ENCODE data around the gene EMID1.

Gene EMID1

DNA sequence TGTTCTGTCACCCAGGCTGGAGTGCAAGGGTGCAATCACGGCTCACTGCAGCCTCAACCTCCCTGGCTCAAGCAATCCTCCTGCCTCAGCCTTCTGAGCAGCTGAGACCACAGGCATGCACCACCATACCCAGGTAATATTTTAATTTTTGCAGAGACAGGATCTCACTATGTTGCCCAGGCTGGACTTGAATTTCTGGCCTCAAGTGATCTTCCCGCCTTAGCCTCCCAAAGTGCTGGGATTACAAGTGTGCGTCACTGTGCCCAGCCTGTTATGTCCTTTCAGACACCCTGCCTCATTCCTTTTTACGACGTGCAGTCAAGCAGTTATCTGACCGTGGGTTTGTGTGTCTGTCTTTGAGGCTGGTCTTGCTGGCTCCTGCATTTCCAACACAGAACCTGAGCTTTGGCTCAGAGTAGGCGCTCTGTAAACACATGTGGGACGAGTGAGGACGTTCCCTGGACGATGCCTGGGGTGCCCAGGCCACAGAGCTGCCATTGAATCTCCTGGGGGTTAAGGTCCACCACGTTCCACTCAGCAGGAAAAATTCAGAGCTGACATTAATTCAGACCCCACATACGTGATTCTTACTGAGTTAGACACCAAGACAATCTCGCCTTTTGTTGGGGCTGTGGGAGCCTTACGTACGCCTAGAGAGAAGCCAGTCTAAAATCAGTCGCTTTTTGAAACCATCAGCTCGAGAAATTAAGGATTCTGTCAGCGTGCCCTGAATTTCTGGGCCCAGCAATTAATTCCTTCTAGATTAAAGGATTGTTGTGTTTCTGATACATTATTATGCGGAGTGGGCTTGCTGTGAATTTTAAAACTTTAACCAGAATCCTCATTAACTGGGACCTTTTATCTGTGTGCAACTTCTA lies 21.5 kb upstream of the EMID1 start:
- Mint-ChIP-seq H3K4me1 (ENCODE audit: low read depth in 2 of 2) (no peaks in the 10 kb centered on the region), H3K9me3 (no peaks in the 10 kb centered on the region), H3K27ac (no peak overlapping the region), H3K27me3 (peaks cover 0 to 6% of the 10 kb centered on the region in 2 donors), H3K36me3 (ENCODE audit: insufficient read depth) (no peaks in the 10 kb centered on the region), H3K4me3 (no peak overlapping the region)
- ATAC-seq (replicated peaks): no peak
- no peak for DNase-seq

DNA sequence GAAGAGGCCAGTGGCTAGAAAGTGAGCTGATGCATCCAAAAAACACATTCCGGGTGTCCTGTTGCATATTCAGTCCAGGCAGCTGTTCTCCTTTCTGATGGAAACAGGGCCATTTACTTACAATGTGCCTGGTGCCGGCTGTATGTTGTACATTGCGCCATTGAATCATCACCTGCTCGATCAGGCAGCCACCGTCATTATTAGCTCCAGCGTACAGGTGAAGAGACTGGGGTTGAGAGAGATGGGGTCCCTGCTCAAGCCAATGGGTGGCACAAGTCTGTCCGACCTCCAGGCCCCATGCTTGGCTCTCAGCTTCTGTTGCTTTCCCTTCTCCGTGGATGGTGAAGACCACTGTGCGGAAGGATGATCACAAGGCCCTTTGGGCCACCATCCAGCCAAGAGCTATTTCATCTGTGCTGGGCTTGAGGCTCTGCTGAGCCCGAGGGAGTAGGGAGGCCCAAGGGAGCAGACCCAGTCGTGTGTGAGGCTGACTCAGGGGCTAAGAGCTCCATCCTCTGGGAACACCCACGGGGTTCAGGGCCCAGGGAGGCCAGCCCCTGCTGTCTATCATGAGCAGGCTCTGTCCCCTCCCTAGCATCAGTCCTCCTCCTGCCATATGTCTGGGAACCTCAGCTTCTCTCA lies 20.7 kb upstream of the EMID1 start:
- Mint-ChIP-seq H3K36me3 (ENCODE audit: insufficient read depth) (no peaks in the 10 kb centered on the region), H3K9me3 (no peaks in the 10 kb centered on the region), H3K4me1 (ENCODE audit: low read depth in 2 of 2) (no peaks in the 10 kb centered on the region), H3K4me3 (no peak overlapping the region), H3K27ac (no peak overlapping the region), H3K27me3 (peaks cover 0 to 6% of the 10 kb centered on the region in 2 donors)
- DNase-seq: no peak
- no peak for ATAC-seq (replicated peaks)

DNA sequence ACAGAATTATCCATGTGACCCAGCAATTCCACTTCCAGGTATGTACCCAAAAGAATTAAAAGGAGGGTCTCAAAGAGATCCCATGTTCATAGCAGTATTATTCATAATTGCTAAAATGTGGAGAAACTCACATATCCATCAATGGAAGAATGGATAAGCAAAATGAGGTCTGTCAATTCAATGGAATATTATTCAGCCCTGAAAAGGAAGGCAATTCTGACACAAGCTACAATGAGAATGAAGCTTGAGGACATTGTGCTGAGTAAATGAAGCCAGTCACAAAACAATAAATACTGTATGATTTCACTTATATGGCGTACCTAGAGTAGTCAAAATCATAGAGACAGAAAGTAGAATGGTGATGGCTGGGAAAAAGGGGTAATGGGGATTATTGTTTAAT lies 19.4 kb upstream of the EMID1 start:
- ATAC-seq (replicated peaks) (no peak), DNase-seq (no peak)
- H3K4me1 Mint-ChIP-seq (ENCODE audit: low read depth in 2 of 2): no peaks in the 10 kb centered on the region
- H3K9me3 Mint-ChIP-seq: no peaks in the 10 kb centered on the region
- no peaks in the 10 kb centered on the region for H3K36me3 Mint-ChIP-seq (ENCODE audit: insufficient read depth)
- no peak overlapping the region for H3K4me3 Mint-ChIP-seq
- H3K27ac Mint-ChIP-seq: no peak overlapping the region
- peaks cover 0 to 6% of the 10 kb centered on the region in 2 donors for H3K27me3 Mint-ChIP-seq

DNA sequence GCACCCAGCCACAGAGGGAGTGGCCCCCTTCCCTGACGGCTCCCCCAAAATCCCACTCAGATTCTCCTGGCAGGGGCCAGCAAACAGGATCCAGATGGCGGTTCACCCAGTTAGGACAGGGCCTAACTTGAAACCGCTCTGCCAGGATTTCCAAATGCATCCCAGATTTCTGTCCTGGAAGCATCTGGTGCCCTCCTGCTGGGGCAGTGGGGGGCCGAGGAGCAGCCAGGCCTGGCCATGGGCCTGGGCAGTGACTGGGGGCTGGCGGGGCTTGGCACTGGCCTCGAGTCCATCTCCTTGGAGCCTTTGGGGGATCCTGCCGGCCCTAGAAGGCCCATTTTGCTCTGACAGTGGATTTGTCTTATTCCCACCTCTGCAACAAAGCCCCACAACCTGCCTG lies 17.9 kb upstream of the EMID1 start:
- no peak overlapping the region for H3K27ac Mint-ChIP-seq
- ATAC-seq (replicated peaks) (no peak), DNase-seq (no peak)
- no peaks in the 10 kb centered on the region for H3K4me1 Mint-ChIP-seq (ENCODE audit: low read depth in 2 of 2)
- no peaks in the 10 kb centered on the region for H3K36me3 Mint-ChIP-seq (ENCODE audit: insufficient read depth)
- H3K27me3 Mint-ChIP-seq: peaks cover 0 to 6% of the 10 kb centered on the region in 2 donors
- H3K4me3 Mint-ChIP-seq: no peak overlapping the region
- no peaks in the 10 kb centered on the region for H3K9me3 Mint-ChIP-seq

DNA sequence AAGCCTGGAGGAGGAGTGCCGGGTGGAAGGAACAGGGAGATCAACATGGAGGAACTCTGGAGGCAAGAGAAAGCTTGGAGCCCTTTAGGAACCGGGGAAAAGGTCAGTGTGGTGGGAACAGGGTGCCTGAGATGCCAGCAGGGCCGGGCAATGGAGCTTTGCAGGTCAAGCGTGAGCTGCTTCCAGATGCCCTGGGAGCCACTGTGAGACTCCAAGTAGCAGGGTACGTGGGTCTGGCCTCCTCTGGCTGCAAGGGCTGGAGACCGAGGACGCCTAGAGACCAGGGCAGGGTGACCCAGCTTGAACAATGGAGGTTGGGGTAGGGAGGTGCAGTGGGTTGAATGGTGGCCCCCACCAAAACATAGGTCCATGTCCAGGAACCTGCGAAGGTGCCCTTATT lies 15.6 kb upstream of the EMID1 start:
- H3K36me3 Mint-ChIP-seq (ENCODE audit: insufficient read depth): no peaks in the 10 kb centered on the region
- DNase-seq: no peak
- ATAC-seq (replicated peaks): no peak
- no peak overlapping the region for H3K27ac Mint-ChIP-seq
- no peaks in the 10 kb centered on the region for H3K9me3 Mint-ChIP-seq
- no peak overlapping the region for H3K4me3 Mint-ChIP-seq
- H3K4me1 Mint-ChIP-seq (ENCODE audit: low read depth in 2 of 2): no peaks in the 10 kb centered on the region
- peaks cover 0 to 6% of the 10 kb centered on the region in 2 donors for H3K27me3 Mint-ChIP-seq

DNA sequence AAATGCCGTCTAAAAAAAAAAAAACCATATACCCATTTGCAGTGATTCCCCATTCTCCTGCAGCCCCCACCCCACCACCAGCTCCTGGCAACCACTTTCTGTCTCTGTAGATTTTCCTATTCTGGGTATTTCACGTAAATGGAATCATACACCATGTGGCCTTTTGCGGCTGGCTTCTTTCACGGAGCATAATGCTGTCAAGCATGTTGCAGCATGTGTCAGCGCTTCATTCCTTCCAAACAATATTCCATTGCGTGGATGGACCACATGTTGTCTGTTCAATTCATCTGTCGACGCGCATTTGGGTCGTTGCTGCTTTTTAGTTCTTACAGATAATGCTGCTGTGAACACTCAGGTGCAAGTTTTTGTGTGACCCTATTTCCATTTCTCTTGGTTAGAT lies 14.8 kb upstream of the EMID1 start:
- Mint-ChIP-seq H3K27ac (no peak overlapping the region), H3K4me3 (no peak overlapping the region), H3K27me3 (peaks cover 0 to 6% of the 10 kb centered on the region in 2 donors), H3K9me3 (no peaks in the 10 kb centered on the region), H3K36me3 (ENCODE audit: insufficient read depth) (no peaks in the 10 kb centered on the region), H3K4me1 (ENCODE audit: low read depth in 2 of 2) (no peaks in the 10 kb centered on the region)
- no peak for DNase-seq
- ATAC-seq (replicated peaks): no peak

DNA sequence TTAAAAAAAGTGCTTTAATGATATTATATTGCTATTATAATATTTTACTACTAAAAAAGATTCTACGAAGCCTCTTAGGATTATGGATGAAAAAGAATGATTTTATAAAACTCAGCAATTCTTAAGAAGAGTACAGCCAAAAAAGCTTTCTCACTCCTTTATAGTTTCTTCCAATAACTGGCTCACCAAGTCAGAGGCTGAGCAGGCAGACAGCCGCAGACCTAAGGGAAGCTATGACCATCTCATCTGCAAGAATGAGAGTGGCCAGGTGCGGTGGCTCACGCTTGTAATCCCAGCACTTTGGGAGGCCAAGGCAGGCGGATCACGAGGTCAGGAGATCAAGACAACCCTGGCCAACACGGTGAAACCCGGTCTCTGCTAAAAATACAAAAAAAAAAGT lies 12.7 kb upstream of the EMID1 start:
- peaks cover 2% of the 10 kb centered on the region for H3K36me3 Mint-ChIP-seq (ENCODE audit: insufficient read depth)
- no peak overlapping the region for H3K27ac Mint-ChIP-seq
- ATAC-seq (replicated peaks) (no peak), DNase-seq (no peak)
- H3K4me1 Mint-ChIP-seq (ENCODE audit: low read depth in 2 of 2): no peaks in the 10 kb centered on the region
- H3K9me3 Mint-ChIP-seq: no peaks in the 10 kb centered on the region
- no peak overlapping the region for H3K4me3 Mint-ChIP-seq
- H3K27me3 Mint-ChIP-seq: peaks cover 0 to 6% of the 10 kb centered on the region in 2 donors

DNA sequence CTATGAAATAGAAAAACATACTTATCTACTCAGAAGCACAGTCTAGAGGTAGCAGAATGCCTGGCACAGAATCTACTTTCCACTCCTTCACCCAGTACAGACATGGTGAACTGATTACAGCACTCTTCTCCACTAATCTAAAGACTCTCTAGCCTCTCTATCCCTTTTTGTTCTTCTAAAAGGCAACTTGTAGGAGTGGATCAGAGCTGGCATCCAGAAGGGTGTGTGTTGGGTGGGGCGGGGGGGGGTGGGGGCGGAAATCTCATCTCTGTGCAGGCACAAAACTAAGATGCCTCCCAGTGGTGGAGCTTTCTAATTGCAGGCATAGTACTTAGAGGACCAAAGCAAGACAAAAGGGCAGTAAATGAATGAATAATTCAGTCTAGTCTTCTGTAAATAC lies 11.5 kb upstream of the EMID1 start:
- Mint-ChIP-seq H3K27ac (no peak overlapping the region), H3K36me3 (ENCODE audit: insufficient read depth) (peaks cover 4% of the 10 kb centered on the region)
- no peak for ATAC-seq (replicated peaks)

DNA sequence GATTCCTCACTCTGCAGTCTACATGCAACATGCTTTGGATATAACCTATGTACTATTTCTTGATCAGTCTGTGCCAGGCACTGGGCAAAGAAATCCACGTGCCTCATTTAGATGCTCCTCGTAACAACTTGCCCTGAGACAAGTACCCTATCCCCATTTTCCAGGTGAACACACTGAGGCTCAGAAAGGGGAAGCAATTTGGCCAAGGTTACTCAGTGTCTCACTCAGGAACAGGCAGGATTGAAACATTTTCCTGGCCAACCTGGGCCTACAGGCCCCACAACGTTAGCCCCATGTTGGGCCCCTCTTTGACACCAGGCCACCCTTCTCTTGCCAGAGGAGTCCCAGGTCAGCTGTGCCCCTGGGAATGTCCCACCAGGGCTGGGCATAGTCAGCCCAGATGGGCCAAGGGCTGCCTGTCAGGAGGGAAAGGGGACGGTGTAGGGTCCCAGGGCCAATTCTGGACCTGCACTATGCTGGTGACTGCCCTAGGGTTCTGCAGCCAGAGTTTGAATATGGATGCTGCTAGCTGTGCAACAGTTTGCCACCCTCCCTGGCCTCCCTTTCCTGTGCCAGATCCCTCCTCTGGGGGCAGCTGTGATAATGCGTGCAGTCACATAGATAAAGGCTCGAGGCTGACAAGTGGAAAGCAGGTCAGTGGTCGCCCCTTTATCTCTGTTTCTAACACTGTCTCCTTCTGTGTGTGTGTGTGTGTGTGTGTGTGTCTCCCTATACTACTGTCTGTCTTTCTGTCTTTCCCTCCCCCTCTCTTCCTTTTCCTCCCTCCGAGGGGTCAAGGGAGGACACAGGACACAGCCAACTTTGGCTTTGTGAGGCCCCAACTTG lies 10.4 kb upstream of the EMID1 start:
- Mint-ChIP-seq H3K4me1 (ENCODE audit: low read depth in 2 of 2) (no peaks in the 10 kb centered on the region), H3K27ac (no peak overlapping the region), H3K36me3 (ENCODE audit: insufficient read depth) (peaks cover 4% of the 10 kb centered on the region), H3K4me3 (no peak overlapping the region), H3K9me3 (no peaks in the 10 kb centered on the region), H3K27me3 (no peaks in the 10 kb centered on the region)
- ATAC-seq (replicated peaks): no peak
- DNase-seq: no peak

More for the DNA sequence above, 11.5 kb upstream of the EMID1 start:
- Mint-ChIP-seq H3K4me3 (no peak overlapping the region), H3K27me3 (no peaks in the 10 kb centered on the region), H3K9me3 (no peaks in the 10 kb centered on the region), H3K4me1 (ENCODE audit: low read depth in 2 of 2) (no peaks in the 10 kb centered on the region)
- DNase-seq: no peak

DNA sequence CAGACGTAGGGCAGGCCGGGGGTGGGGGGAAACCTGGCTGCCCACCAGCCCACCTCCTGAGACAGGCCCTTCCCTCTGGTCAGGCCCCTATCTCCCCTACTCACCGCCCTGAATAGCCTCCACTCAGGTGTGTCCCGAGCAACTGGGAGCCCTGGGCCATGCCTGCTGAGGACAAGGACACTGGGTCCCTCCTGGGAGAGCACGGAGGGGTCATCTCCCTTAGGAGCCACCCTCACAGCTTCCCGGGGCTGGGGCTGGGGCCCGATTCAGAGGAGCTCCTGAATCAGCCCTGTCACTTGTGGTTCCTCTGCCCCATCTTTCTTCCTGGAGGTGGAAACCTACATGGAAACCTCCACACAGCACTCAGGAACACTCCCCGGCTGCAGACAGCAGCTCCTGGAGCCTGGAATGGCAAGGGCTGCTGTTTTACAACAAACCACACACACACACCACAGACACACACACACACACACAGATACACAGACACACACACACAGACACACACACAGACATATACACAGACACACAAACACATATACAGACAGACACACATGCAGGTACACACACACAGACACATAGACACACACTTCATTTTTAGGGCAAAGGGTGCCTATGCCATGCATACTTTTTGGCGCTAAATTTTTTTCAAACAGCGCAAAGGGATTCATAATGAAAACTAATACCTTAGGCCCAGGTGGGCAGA lies 9.6 kb upstream of the EMID1 start:
- Mint-ChIP-seq H3K36me3 (ENCODE audit: insufficient read depth) (peaks cover 4% of the 10 kb centered on the region), H3K27me3 (no peaks in the 10 kb centered on the region), H3K27ac (no peak overlapping the region), H3K4me1 (ENCODE audit: low read depth in 2 of 2) (peaks cover 0 to 2% of the 10 kb centered on the region in 2 donors), H3K4me3 (no peak overlapping the region), H3K9me3 (no peaks in the 10 kb centered on the region)
- ATAC-seq (replicated peaks) (no peak), DNase-seq (no peak)

DNA sequence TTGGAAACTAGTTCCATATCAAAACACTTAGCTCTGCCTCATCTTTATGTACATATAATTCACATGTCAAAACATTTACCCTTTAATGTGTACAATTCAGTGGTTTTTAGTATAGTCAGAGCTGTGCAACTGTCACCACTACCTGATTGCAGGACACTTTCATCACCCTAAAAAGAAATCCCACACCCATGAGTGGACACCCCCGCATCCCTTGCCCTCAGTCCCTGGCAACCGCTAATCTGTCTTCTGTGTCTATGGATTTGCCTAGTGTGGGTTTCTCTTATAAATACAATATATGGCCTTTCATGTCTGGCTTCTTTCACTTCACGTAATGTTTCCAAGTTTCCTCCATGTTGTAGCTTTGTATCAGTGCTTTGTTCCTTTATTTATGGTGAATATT lies 8.6 kb upstream of the EMID1 start:
- H3K36me3 Mint-ChIP-seq (ENCODE audit: insufficient read depth): peaks cover 4% of the 10 kb centered on the region

DNA sequence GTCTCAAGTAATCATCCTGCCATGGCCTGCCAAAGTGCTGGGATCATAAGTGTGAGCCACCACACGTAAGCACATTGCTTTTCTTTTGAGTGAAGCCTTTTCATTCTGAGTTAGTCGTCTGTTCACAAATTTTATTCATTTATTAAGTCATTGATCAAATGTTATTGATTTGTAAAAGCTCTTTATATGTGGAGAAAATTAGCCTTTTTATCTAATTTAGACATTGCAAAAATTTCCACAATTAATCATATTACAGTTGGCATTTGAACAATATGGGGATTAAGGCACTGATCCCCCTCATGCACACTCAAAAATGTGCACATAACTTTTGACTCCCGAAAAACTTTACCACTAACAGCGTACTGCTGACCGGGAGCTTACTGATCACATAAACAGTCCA lies 7.5 kb upstream of the EMID1 start:
- no peaks in the 10 kb centered on the region for H3K9me3 Mint-ChIP-seq
- H3K36me3 Mint-ChIP-seq (ENCODE audit: insufficient read depth): peaks cover 4% of the 10 kb centered on the region
- peaks cover 13 to 20% of the 10 kb centered on the region in 2 donors for H3K4me1 Mint-ChIP-seq (ENCODE audit: low read depth in 2 of 2)
- ATAC-seq (replicated peaks) (no peak), DNase-seq (no peak)
- H3K27ac Mint-ChIP-seq: no peak overlapping the region
- H3K4me3 Mint-ChIP-seq: no peak overlapping the region
- no peaks in the 10 kb centered on the region for H3K27me3 Mint-ChIP-seq

More for the DNA sequence above, 8.6 kb upstream of the EMID1 start:
- H3K27ac Mint-ChIP-seq: no peak overlapping the region
- H3K4me1 Mint-ChIP-seq (ENCODE audit: low read depth in 2 of 2): peaks cover 6 to 8% of the 10 kb centered on the region in 2 donors
- DNase-seq (no peak), ATAC-seq (replicated peaks) (no peak)
- H3K4me3 Mint-ChIP-seq: no peak overlapping the region
- no peaks in the 10 kb centered on the region for H3K27me3 Mint-ChIP-seq
- no peaks in the 10 kb centered on the region for H3K9me3 Mint-ChIP-seq
